GM12878 (cell line): ENCODE data around the gene PREX1. TPM values are rescaled to one million over a fixed set of nuclear protein-coding genes. Genes with fewer than 3 reads are reported as not detected.

Source experiments
- ATAC-seq: fragments of 200-7000 bp; cut with Tn5 transposase; 3 replicates; pipeline ENCODE4 v1.9.1; 2020; ENCODE audit warnings: mild to moderate bottlenecking, moderate library complexity
- BruUV-seq: library from RNA; stranded (reverse); fragments of 400-500 nt; replicated peaks from 2 replicates; lab custom pipeline; 2021; lab: Mats Ljungman, UMichigan
- CTCF ChIA-PET: fragments of 300-600 bp; sonication (Branson Sonifier 250); formaldehyde crosslinking; extraction: SDS; loops from one replicate; lab custom pipeline; 2021; ENCODE audit warnings: inconsistent platforms; lab: Yijun Ruan, JAX
- POLR2A ChIA-PET: fragments of 350-600 bp; formaldehyde crosslinking; extraction: SDS; loops from one replicate; lab custom pipeline; 2021; ENCODE audit warnings: inconsistent platforms; lab: Charles Lee
- RAD21 ChIA-PET: fragments of 300-600 bp; sonication (Branson Sonifier 250); formaldehyde crosslinking; loops from one replicate; lab custom pipeline; 2023; ENCODE audit warnings: antibody characterized with exemption; ENCODE audit not compliant: unreplicated experiment; lab: Charles Lee
- SMC1A ChIA-PET: fragments of 300-600 bp; sonication (Branson Sonifier 250); formaldehyde crosslinking; loops from one replicate; lab custom pipeline; 2023; ENCODE audit not compliant: unreplicated experiment, uncharacterized antibody; lab: Charles Lee
- DNase-seq: peaks from one replicate; pipeline ENCODE4 v3.0.0-alpha.2; 2011; ENCODE audit warnings: low read depth, low spot score
- FAIRE-seq: peaks from 3 replicates; lab custom pipeline; 2011; peaks lifted over from hg19 to GRCh38; lab: Jason Lieb, UNC
- H2AFZ ChIP-seq: 2 replicates; pipeline ENCODE4 v1.6.0; 2011; ENCODE audit warnings: low read depth, low read length, control low read depth; ENCODE audit not compliant: control insufficient read depth
- H3K27ac ChIP-seq: 2 replicates; pipeline ENCODE4 v1.5.1; 2011; ENCODE audit warnings: control low read depth; ENCODE audit not compliant: control insufficient read depth, insufficient read depth
- H3K27me3 ChIP-seq, 2 experiments: replicated peaks in 1 of 2; 2 replicates each; pipeline versions ENCODE4 v1.6.0 to v1.6.1; 2011; ENCODE audit warnings: low read length in 1 of 2; ENCODE audit not compliant: control insufficient read depth in 2 of 2, insufficient read depth in 2 of 2
- H3K36me3 ChIP-seq, 2 experiments: 2 replicates each; pipeline ENCODE4 v1.5.1; 2011; ENCODE audit warnings: low read length in 1 of 2; ENCODE audit not compliant: control insufficient read depth in 2 of 2, insufficient read depth in 2 of 2
- H3K4me1 ChIP-seq: 2 replicates; pipeline ENCODE4 v1.6.1; 2011; ENCODE audit warnings: mild to moderate bottlenecking, low read length, moderate library complexity, mixed read lengths; ENCODE audit not compliant: control insufficient read depth, insufficient read depth
- H3K4me2 ChIP-seq: 2 replicates; pipeline ENCODE4 v1.6.0; 2011; ENCODE audit warnings: control low read depth; ENCODE audit not compliant: control insufficient read depth, insufficient read depth
- H3K4me3 ChIP-seq: fragments of 200-600 bp; sonication (generic); 2 replicates; pipeline ENCODE4 v1.5.1; 2016
- H3K79me2 ChIP-seq: 2 replicates; pipeline ENCODE4 v1.6.0; 2011; ENCODE audit warnings: low read length; ENCODE audit not compliant: control insufficient read depth, insufficient read depth
- H3K9ac ChIP-seq: 2 replicates; pipeline ENCODE4 v1.8.0; 2011; ENCODE audit warnings: low read length, control low read depth, mixed read lengths; ENCODE audit not compliant: control insufficient read depth, insufficient read depth
- H3K9me3 ChIP-seq: replicated peaks from 3 replicates; pipeline ENCODE4 v1.5.1; 2011; ENCODE audit warnings: mild to moderate bottlenecking, low read length; ENCODE audit not compliant: control insufficient read depth, insufficient read depth
- H4K20me1 ChIP-seq: 2 replicates; pipeline ENCODE4 v1.6.0; 2011; ENCODE audit not compliant: control insufficient read depth, insufficient read depth
- CREB1 ChIP-seq: IDR thresholded peaks from 2 replicates; pipeline ENCODE4 v1.6.1; 2012; ENCODE audit warnings: low read depth, mild to moderate bottlenecking, inconsistent platforms
- EZH2 ChIP-seq: IDR thresholded peaks from 2 replicates; pipeline ENCODE4 v1.6.1; 2012; ENCODE audit warnings: low read depth, mild to moderate bottlenecking, control low read depth, inconsistent platforms, low read length, borderline replicate concordance; ENCODE audit not compliant: control insufficient read depth
- PAX5 ChIP-seq: IDR thresholded peaks from 2 replicates; pipeline ENCODE4 v1.6.1; 2011; ENCODE audit warnings: low read depth, low read length, borderline replicate concordance
- POU2F2 ChIP-seq: IDR thresholded peaks from 3 replicates; pipeline ENCODE4 v1.6.1; 2011; ENCODE audit warnings: low read depth, mild to moderate bottlenecking, low read length, borderline replicate concordance
- SMARCA5 ChIP-seq: fragments of 450-650 bp; IDR thresholded peaks from 2 replicates; pipeline ENCODE4 v1.6.1; 2017; ENCODE audit warnings: mild to moderate bottlenecking
- WGBS: methylation state at CpG from one replicate; pipeline ENCODE4 v1.1.6; 2016; ENCODE audit warnings: low lambda C conversion rate; ENCODE audit not compliant: insufficient replicate concordance, insufficient coverage; ENCODE audit errors: missing lambda C conversion rate; 5-methylcytosine and 5-hydroxymethylcytosine counted together
- in situ Hi-C: fragments of 300-500 bp; cut with MboI; formaldehyde crosslinking; loops from 9 replicates; pipeline ENCODE4 v1.14.3; 2018; ENCODE audit warnings: mixed read lengths
- intact Hi-C: fragments of 100-400 bp; cut with micrococcal nuclease; formaldehyde crosslinking; loops from one replicate; pipeline ENCODE4 v1.14.2; 2022; ENCODE audit not compliant: unreplicated experiment
- polyA plus RNA-seq, 11 experiments: library from polyadenylated mRNA; depleted of rRNA in 4 of 11; unstranded in 6 of 11; stranded (reverse) in 5 of 11; fragments of >200 nt; fragmentation: Nextera tagmentation in 4 of 11; fragmentation: Illumina TruSeq in 1 of 11; extraction: Ambion mirVana in 4 of 11; extraction: Trizol in 1 of 11; gene quantifications; 1 replicate in 1 of 11; 2 replicates in 10 of 11; pipeline versions ENCODE4 v1.2.1 to v1.2.3, GENCODE V29; 2011 to 2016; ENCODE audit warnings: inconsistent platforms in 2 of 11, missing spikeins in 2 of 11, low read depth in 1 of 11
- total RNA-seq, 4 experiments: library from RNA; depleted of rRNA in 3 of 4; stranded (reverse); fragments of >200 nt in 3 of 4; fragmentation: Illumina TruSeq in 1 of 4; extraction: Trizol in 1 of 4; gene quantifications; 2 replicates each; pipeline versions ENCODE4 v1.2.1 to v1.2.3, GENCODE V29; 2013 to 2021
- TF ChIP-seq, protein P1 (sequence below): fragments of 450-650 bp; IDR thresholded peaks from 2 replicates; pipeline ENCODE4 v1.6.1; 2017; ENCODE audit warnings: low read depth, mild to moderate bottlenecking, moderate library complexity

PREX1 gene
- total and polyA plus RNA-seq, 10 of the 15 experiments (the other 5 are each of a cell fraction or from before 2014, with no cell fraction given), result 2.6 to 114 (median 38.9) TPM

DNA sequence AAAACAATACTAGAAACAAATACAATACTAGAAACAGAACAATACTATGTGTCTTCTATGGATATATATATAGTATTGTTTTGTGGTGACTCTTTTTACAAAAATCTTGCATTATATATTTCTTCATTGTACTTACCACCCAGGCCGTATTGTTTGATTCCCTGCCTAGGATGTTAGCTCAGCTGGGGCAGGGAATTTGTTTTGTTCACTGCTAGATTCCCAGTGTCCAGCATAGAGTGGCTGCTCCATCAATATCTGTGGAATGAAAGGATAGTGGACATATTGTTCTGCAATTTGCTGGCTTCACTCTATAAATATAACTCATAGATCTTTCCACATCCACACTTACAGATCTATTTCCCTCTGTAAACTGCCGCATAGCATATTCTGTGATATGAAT is 21.5 kb upstream of the PREX1 start:
- WGBS, result 79% methylated on average over 2 of the region's 2 CpGs
- H3K4me1 ChIP-seq, result peaks cover 29% of the 10 kb centered on the region
- SMC1A ChIA-PET, result interaction anchor here (0.9 to 2.3 kb wide), 9 partner anchors 9 to 192 kb away, joined by 3 to 9 read pairs (median 6); no protein-coding TSS in a partner anchor
- RAD21 ChIA-PET, result interaction anchor here (0.7 to 1.8 kb wide), 4 partner anchors 21 to 110 kb away, joined by 3 to 4 read pairs (median 4); partner anchors contain the start of gene PREX1
- ATAC-seq, result no peak
- H3K9me3 ChIP-seq, result peaks cover 3% of the 10 kb centered on the region; the same call in 1 of the 3 replicates
- POLR2A ChIA-PET, result interaction anchor here (0.6 to 6.3 kb wide), 3 partner anchors 12 to 118 kb away, joined by 3 to 28 read pairs (median 7); partner anchors contain the start of gene PREX1
- intact Hi-C loops, result loop anchor here (5.0 kb wide), 1 partner anchor 73 kb away; the partner anchor contains the start of gene ARFGEF2
- TF ChIP-seq PAX5 (no peak), POU2F2 (no peak), SMARCA5 (no peak), CREB1 (no peak), EZH2 (no peak)
- TF ChIP-seq, protein P1, sequence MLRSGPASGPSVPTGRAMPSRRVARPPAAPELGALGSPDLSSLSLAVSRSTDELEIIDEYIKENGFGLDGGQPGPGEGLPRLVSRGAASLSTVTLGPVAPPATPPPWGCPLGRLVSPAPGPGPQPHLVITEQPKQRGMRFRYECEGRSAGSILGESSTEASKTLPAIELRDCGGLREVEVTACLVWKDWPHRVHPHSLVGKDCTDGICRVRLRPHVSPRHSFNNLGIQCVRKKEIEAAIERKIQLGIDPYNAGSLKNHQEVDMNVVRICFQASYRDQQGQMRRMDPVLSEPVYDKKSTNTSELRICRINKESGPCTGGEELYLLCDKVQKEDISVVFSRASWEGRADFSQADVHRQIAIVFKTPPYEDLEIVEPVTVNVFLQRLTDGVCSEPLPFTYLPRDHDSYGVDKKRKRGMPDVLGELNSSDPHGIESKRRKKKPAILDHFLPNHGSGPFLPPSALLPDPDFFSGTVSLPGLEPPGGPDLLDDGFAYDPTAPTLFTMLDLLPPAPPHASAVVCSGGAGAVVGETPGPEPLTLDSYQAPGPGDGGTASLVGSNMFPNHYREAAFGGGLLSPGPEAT, result no peak
- TF ChIP-seq, all 136 proteins: peak for 0
- Histone ChIP-seq H3K36me3 (no peaks in the 10 kb centered on the region), H3K27me3 (no peaks in the 10 kb centered on the region), H2AFZ (no peak overlapping the region), H3K4me2 (no peak overlapping the region), H4K20me1 (no peaks in the 10 kb centered on the region), H3K79me2 (no peaks in the 10 kb centered on the region), H3K4me3 (no peak overlapping the region), H3K27ac (no peak overlapping the region), H3K9ac (no peak overlapping the region)
- no peak for DNase-seq
- in situ Hi-C loops, result no loop called here
- no peak for FAIRE-seq
- no TSS peak for BruUV-seq
- CTCF ChIA-PET, result interaction anchor here (0.7 to 1.0 kb wide), 2 partner anchors 139 to 192 kb away, joined by 3 to 4 read pairs; no protein-coding TSS in a partner anchor
